Right lobe of liver (tissue), 6 donors: ENCODE results near the gene RAC2. TPM values are rescaled to one million over a fixed set of nuclear protein-coding genes. Genes with fewer than 3 reads are reported as not detected.

Experiments
- ATAC-seq, 4 donors: fragments of 200-7000 bp; cut with Tn5 transposase; one replicate each; pipeline ENCODE4 v1.9.1; 2020; ENCODE audit warnings: mild to moderate bottlenecking in 4 of 4, moderate library complexity in 4 of 4
- DNase-seq, 3 donors: peaks; one replicate each; pipeline ENCODE4 v3.0.0-alpha.2; 2020
- H3K27ac ChIP-seq, 3 donors: fragments of 200-600 bp; one replicate each; pipeline ENCODE4 v1.8.0; 2022
- H3K27me3 ChIP-seq, 2 donors: fragments of 200-600 bp; one replicate each; pipeline ENCODE4 v1.8.0; 2022
- H3K36me3 ChIP-seq, 4 donors: fragments of 200-600 bp; sonication (generic) in 1 of 4; one replicate each; pipeline versions ENCODE4 v1.5.1 to v1.8.0; 2017 to 2022; ENCODE audit warnings: control low read depth in 1 of 4
- H3K4me1 ChIP-seq, 4 donors: fragments of 200-600 bp; sonication (generic) in 1 of 4; one replicate each; pipeline versions ENCODE4 v1.5.1 to v1.8.0; 2017 to 2022; ENCODE audit warnings: control low read depth in 1 of 4
- H3K4me3 ChIP-seq, 3 donors: fragments of 200-600 bp; one replicate each; pipeline ENCODE4 v1.8.0; 2022
- H3K9me3 ChIP-seq, 4 donors: fragments of 200-600 bp; sonication (generic) in 1 of 4; one replicate each; pipeline versions ENCODE4 v1.5.1 to v1.8.0; 2017 to 2022; ENCODE audit warnings: control low read depth in 1 of 4
- CTCF ChIP-seq, 4 donors: fragments of 200-600 bp in 3 of 4; fragments of 450-650 bp in 1 of 4; IDR thresholded peaks; one replicate each; pipeline versions ENCODE4 v1.5.1 to v1.8.0; 2016 to 2022; ENCODE audit warnings: antibody characterized with exemption in 4 of 4, mild to moderate bottlenecking in 2 of 4
- POLR2A ChIP-seq: fragments of 450-650 bp; IDR thresholded peaks from one replicate; pipeline ENCODE4 v1.6.1; 2017; ENCODE audit warnings: antibody characterized with exemption, mild to moderate bottlenecking
- WGBS: methylation state at CpG from one replicate; pipeline ENCODE4 v1.1.6; 2018; ENCODE audit warnings: low coverage, low lambda C conversion rate; ENCODE audit not compliant: insufficient coverage; ENCODE audit errors: missing lambda C conversion rate; 5-methylcytosine and 5-hydroxymethylcytosine counted together
- intact Hi-C, 2 donors: fragments of 100-400 bp; cut with DNase I; formaldehyde crosslinking; loops; one replicate each; pipeline versions ENCODE4 v1.11.2 to v1.14.1; 2022
- total RNA-seq, 6 experiments: library from RNA; depleted of rRNA in 2 of 6; stranded (reverse); fragments of >200 nt in 2 of 6; fragmentation: NEBNext Ultra II Directional in 3 of 6; extraction: Animal tissue kit (Norgen Biotek cat#: 25700) in 3 of 6; gene quantifications; one replicate each; pipeline versions ENCODE4 v1.1.0 to v1.2.4, GENCODE V29; 2016 to 2023
- donor health status: DM: no; HTN: yes; CAD: no.
- donor health status: DM: no; HTN: no; CAD: no.
- donor health status: DM: no; HTN: no; CAD: no.
- donor health status: DM: no; HTN: yes; CAD: no.
- donor health status: DM: no; HTN: yes; CAD: no.

Gene RAC2
- total RNA-seq, 6 experiments from 2014 or later = 3.4 to 12.9 (median 6.5) TPM

- DNase-seq (peak in 2 of 3 donors; percentile 18 to 42), ATAC-seq (peak; percentile 44 to 57 (median 46))
- Histone ChIP-seq H3K4me3 (no peak overlapping the region), H3K9me3 (no peaks in the 10 kb centered on the region), H3K36me3 (peaks cover 0 to 4% (median 0%) of the 10 kb centered on the region in 4 donors), H3K27me3 (no peaks in the 10 kb centered on the region), H3K4me1 (peaks cover 0 to 5% (median 0%) of the 10 kb centered on the region in 4 donors), H3K27ac (peak overlapping the region in 1 of 3 donors; percentile 58)
- TF ChIP-seq CTCF (IDR thresholded peaks at IDR 0.05) (no peak), POLR2A (no peak)
- 48% methylated on average over 6 of the region's 9 CpGs for WGBS
- intact Hi-C loops = no loop called here
Measured at GRCh38 chr22:37186228-37186996, 57.7 kb downstream of the RAC2 start.

GRCh38 chr22:37185646-37186227 lies 58.3 kb downstream of the RAC2 start:
- H3K4me3 ChIP-seq = no peak overlapping the region
- peak in 2 of 3 donors; percentile 16 to 33 for DNase-seq

GRCh38 chr22:37184816-37185541 lies 59.1 kb downstream of the RAC2 start:
- intact Hi-C loops = no loop called here
- no peak overlapping the region for H3K27ac ChIP-seq
- WGBS = 85% methylated on average over 3 of the region's 18 CpGs
- ATAC-seq (no peak), DNase-seq (peak in 2 of 3 donors; percentile 17 to 44)
- H3K36me3 ChIP-seq = no peaks in the 10 kb centered on the region
- peaks cover 0 to 5% (median 0%) of the 10 kb centered on the region in 4 donors for H3K4me1 ChIP-seq
- TF ChIP-seq CTCF (IDR thresholded peaks at IDR 0.05) (no peak), POLR2A (no peak)
- no peak overlapping the region for H3K4me3 ChIP-seq
- H3K9me3 ChIP-seq = no peaks in the 10 kb centered on the region
- no peaks in the 10 kb centered on the region for H3K27me3 ChIP-seq

More at GRCh38 chr22:37185646-37186227, 58.3 kb downstream of the RAC2 start:
- intact Hi-C loops = no loop called here
- peaks cover 0 to 4% (median 0%) of the 10 kb centered on the region in 4 donors for H3K36me3 ChIP-seq
- ATAC-seq = peak in 1 of 4 donors; percentile 11
- no peaks in the 10 kb centered on the region for H3K27me3 ChIP-seq
- TF ChIP-seq CTCF (IDR thresholded peaks at IDR 0.05) = no peak
- H3K4me1 ChIP-seq = peaks cover 0 to 5% (median 0%) of the 10 kb centered on the region in 4 donors
- H3K9me3 ChIP-seq = no peaks in the 10 kb centered on the region
- 21% methylated on average over 8 of the region's 13 CpGs for WGBS
- no peak overlapping the region for H3K27ac ChIP-seq

- no peak overlapping the region for H3K27ac ChIP-seq
- H3K4me1 ChIP-seq = peaks cover 0 to 5% (median 2%) of the 10 kb centered on the region in 4 donors
- no CpG with 5 or more reads among the region's 12 CpGs for WGBS
- H3K36me3 ChIP-seq = no peaks in the 10 kb centered on the region
- H3K9me3 ChIP-seq = no peaks in the 10 kb centered on the region
- H3K27me3 ChIP-seq = no peaks in the 10 kb centered on the region
- TF ChIP-seq CTCF (IDR thresholded peaks at IDR 0.05) (no peak), POLR2A (no peak)
- H3K4me3 ChIP-seq = no peak overlapping the region
- ATAC-seq (no peak), DNase-seq (peak in 2 of 3 donors; percentile 11 to 32)
- intact Hi-C loops = no loop called here
Measured at GRCh38 chr22:37184380-37184755, 59.7 kb downstream of the RAC2 start.
